Prostate gland (tissue), 2 donors: ENCODE measurements around the gene SIGLEC1.

Experiments
- CTCF ChIP-seq, 4 experiments: fragments of 200-600 bp in 2 of 4; fragments of 450-650 bp in 2 of 4; sonication (generic) in 2 of 4; IDR thresholded peaks; 1 replicate in 3 of 4; 2 replicates in 1 of 4; pipeline ENCODE4 v1.5.1; 2016 to 2019; ENCODE audit warnings: antibody characterized with exemption in 4 of 4, mild to moderate bottlenecking in 2 of 4, moderate library complexity in 2 of 4
- POLR2AphosphoS5 ChIP-seq: sonication (generic); formaldehyde crosslinking; IDR thresholded peaks from one replicate; pipeline ENCODE4 v1.6.1; 2017; ENCODE audit warnings: antibody characterized with exemption

- TF ChIP-seq POLR2AphosphoS5: no peak
- TF ChIP-seq CTCF (IDR thresholded peaks at IDR 0.05): no peak
Observed at GRCh38 chr20:3667434-3668037, 44.9 kb downstream of the SIGLEC1 start.
